ENCODE data around the gene CACHD1.
"Not testable (repeated sequence)": the region's sequence is repeated elsewhere in the genome, so short reads cannot be mapped to it uniquely, and the experiment has no call there.

The CACHD1 gene

GRCh38 chr1:64598100-64598571 is 128.2 kb downstream of the CACHD1 start:
- no peaks in the 10 kb centered on the region for H3K9me3 ChIP-seq (ENCODE audit: control insufficient read depth in 2 of 2, low read length in 2 of 2)
- H3K27me3 ChIP-seq (ENCODE audit: control insufficient read depth in 2 of 2, insufficient read depth in 2 of 2, low read length in 2 of 2) = no peaks in the 10 kb centered on the region
- H3K9ac ChIP-seq (ENCODE audit: low read depth in 1 of 2, low read length in 2 of 2) = no peak overlapping the region
- H3K27ac ChIP-seq (ENCODE audit: low read depth in 2 of 2, low read length in 2 of 2) = no peak overlapping the region
- H3K4me3 ChIP-seq (ENCODE audit: low read length in 2 of 2) = no peak overlapping the region
- no peaks in the 10 kb centered on the region for H3K4me1 ChIP-seq (ENCODE audit: control insufficient read depth in 2 of 2, insufficient read depth in 2 of 2, low read length in 2 of 2)
- no peaks in the 10 kb centered on the region for H3K36me3 ChIP-seq (ENCODE audit: control insufficient read depth in 2 of 2, insufficient read depth in 2 of 2, low read length in 2 of 2)

DNA sequence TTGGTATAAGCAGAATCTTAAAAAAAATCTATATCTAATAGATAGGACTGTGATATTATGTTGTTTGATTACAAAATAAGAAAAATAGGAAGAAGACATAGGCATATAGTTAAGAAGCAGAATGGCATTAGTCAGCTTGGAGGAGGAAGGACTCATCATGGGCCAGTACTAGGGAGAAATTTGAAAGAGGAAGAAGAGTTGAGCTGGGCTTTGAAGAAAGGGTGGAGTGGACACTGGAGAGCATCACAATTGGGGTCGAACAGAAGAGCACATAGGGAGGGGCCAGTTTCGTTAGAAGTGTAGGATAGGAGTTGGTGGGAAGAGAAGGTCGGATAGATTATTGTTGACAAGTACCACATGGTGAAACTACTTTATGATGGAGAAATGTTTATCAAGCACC is 129.3 kb downstream of the CACHD1 start:
- no peaks in the 10 kb centered on the region for H3K27me3 ChIP-seq (ENCODE audit: control insufficient read depth in 2 of 2, insufficient read depth in 2 of 2, low read length in 2 of 2)
- H3K4me1 ChIP-seq (ENCODE audit: control insufficient read depth in 2 of 2, insufficient read depth in 2 of 2, low read length in 2 of 2) = no peaks in the 10 kb centered on the region
- no peak overlapping the region for H3K27ac ChIP-seq (ENCODE audit: low read depth in 2 of 2, low read length in 2 of 2)
- H3K9ac ChIP-seq (ENCODE audit: low read depth in 1 of 2, low read length in 2 of 2) = no peak overlapping the region
- no peak overlapping the region for H3K4me3 ChIP-seq (ENCODE audit: low read length in 2 of 2)
- H3K36me3 ChIP-seq (ENCODE audit: control insufficient read depth in 2 of 2, insufficient read depth in 2 of 2, low read length in 2 of 2) = no peaks in the 10 kb centered on the region
- H3K9me3 ChIP-seq (ENCODE audit: control insufficient read depth in 2 of 2, low read length in 2 of 2) = no peaks in the 10 kb centered on the region

DNA sequence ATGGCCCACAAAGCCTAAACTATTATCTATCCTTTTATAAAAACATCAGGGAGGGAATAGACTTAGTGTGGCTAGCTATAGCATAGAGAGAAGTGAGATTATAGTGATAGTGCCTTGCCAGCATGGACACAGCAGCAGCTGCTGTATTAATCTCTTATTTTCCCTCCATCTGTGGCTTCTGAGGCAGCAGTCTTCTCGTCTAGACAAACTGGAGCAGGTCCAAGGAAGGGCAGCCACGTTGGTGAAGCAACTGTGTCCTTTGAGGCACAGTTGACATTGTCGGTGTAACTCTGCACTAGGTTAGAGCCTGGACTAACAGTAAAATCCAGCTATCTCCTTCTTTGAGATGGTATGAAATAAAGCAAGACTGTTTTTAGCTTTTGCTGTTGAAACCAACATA is 131.3 kb downstream of the CACHD1 start:
- no peak overlapping the region for H3K27ac ChIP-seq (ENCODE audit: low read depth in 2 of 2, low read length in 2 of 2)
- H3K9ac ChIP-seq (ENCODE audit: low read depth in 1 of 2, low read length in 2 of 2) = no peak overlapping the region
- no peak overlapping the region for H3K4me3 ChIP-seq (ENCODE audit: low read length in 2 of 2)
- H3K4me1 ChIP-seq (ENCODE audit: control insufficient read depth in 2 of 2, insufficient read depth in 2 of 2, low read length in 2 of 2) = no peaks in the 10 kb centered on the region
- H3K36me3 ChIP-seq (ENCODE audit: control insufficient read depth in 2 of 2, insufficient read depth in 2 of 2, low read length in 2 of 2) = no peaks in the 10 kb centered on the region
- H3K27me3 ChIP-seq (ENCODE audit: control insufficient read depth in 2 of 2, insufficient read depth in 2 of 2, low read length in 2 of 2) = no peaks in the 10 kb centered on the region
- H3K9me3 ChIP-seq (ENCODE audit: control insufficient read depth in 2 of 2, low read length in 2 of 2) = no peaks in the 10 kb centered on the region

DNA sequence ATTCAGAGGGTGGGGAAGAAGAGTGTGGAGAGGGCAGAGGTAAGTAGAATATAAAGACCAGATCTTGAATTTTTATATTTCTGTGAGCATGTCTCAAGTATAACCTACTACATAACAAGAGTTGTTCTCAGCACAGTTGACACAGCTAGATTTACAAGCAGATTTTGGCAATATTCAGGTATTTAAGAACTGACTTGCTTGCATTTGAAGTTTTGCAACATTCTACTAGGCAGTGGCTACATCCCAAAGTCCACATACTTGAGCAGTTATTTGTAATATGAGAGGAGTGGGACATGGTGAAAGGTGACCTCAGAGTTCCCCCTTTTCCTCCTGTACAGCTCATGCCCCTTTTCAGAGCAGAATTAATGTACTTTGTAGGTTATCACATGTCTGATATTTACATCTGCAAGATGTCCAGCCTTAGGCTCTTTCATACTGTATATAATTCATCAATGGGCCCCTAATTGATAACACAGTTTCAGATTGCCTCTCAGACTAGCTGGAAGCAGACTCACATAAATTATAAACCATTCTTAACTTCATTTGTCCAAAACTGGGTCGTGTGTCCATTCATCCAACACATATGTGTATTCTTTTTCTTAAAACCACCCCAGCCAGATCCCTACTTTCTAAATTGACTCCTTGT is 138.2 kb downstream of the CACHD1 start:
- H3K27ac ChIP-seq (ENCODE audit: low read depth in 2 of 2, low read length in 2 of 2) = no peak overlapping the region
- H3K4me1 ChIP-seq (ENCODE audit: control insufficient read depth in 2 of 2, insufficient read depth in 2 of 2, low read length in 2 of 2) = no peaks in the 10 kb centered on the region
- no peaks in the 10 kb centered on the region for H3K27me3 ChIP-seq (ENCODE audit: control insufficient read depth in 2 of 2, insufficient read depth in 2 of 2, low read length in 2 of 2)
- no peak overlapping the region for H3K4me3 ChIP-seq (ENCODE audit: low read length in 2 of 2)
- H3K9me3 ChIP-seq (ENCODE audit: control insufficient read depth in 2 of 2, low read length in 2 of 2) = no peaks in the 10 kb centered on the region
- no peak overlapping the region for H3K9ac ChIP-seq (ENCODE audit: low read depth in 1 of 2, low read length in 2 of 2)
- no peaks in the 10 kb centered on the region for H3K36me3 ChIP-seq (ENCODE audit: control insufficient read depth in 2 of 2, insufficient read depth in 2 of 2, low read length in 2 of 2)

- H3K36me3 ChIP-seq (ENCODE audit: control insufficient read depth in 2 of 2, insufficient read depth in 2 of 2, low read length in 2 of 2) = no peaks in the 10 kb centered on the region
- H3K27ac ChIP-seq (ENCODE audit: low read depth in 2 of 2, low read length in 2 of 2) = no peak overlapping the region
- no peak overlapping the region for H3K9ac ChIP-seq (ENCODE audit: low read depth in 1 of 2, low read length in 2 of 2)
- no peaks in the 10 kb centered on the region for H3K27me3 ChIP-seq (ENCODE audit: control insufficient read depth in 2 of 2, insufficient read depth in 2 of 2, low read length in 2 of 2)
- no peaks in the 10 kb centered on the region for H3K4me1 ChIP-seq (ENCODE audit: control insufficient read depth in 2 of 2, insufficient read depth in 2 of 2, low read length in 2 of 2)
- no peaks in the 10 kb centered on the region for H3K9me3 ChIP-seq (ENCODE audit: control insufficient read depth in 2 of 2, low read length in 2 of 2)
- no peak overlapping the region for H3K4me3 ChIP-seq (ENCODE audit: low read length in 2 of 2)
These were observed 138.7 kb downstream of the CACHD1 start for GRCh38 chr1:64608651-64609048.

DNA sequence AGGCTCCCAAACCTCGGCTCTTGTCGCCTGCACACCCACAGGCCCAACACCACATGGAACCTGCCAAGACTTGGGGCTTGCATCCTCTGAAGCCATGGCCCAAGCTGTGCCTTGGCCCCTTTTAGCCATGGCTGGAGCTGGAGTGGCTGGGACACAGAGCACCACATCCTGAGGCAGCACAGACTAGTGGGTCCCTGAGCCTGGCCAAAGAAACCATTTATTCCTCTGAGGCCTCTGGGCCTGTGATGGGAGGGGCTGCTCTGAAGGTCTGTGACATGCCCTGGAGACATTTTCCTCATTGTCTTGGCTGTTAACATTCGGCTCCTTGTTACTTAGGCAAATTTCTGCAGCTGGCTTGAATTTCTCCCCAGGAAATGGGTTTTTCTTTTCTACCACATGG is 141.0 kb downstream of the CACHD1 start:
- H3K27ac ChIP-seq (ENCODE audit: low read depth in 2 of 2, low read length in 2 of 2) = not testable (repeated sequence)

GRCh38 chr1:64616039-64616438 is 146.1 kb downstream of the CACHD1 start:
- no peaks in the 10 kb centered on the region for H3K9me3 ChIP-seq (ENCODE audit: control insufficient read depth in 2 of 2, low read length in 2 of 2)
- no peak overlapping the region for H3K4me3 ChIP-seq (ENCODE audit: low read length in 2 of 2)
- H3K36me3 ChIP-seq (ENCODE audit: control insufficient read depth in 2 of 2, insufficient read depth in 2 of 2, low read length in 2 of 2) = no peaks in the 10 kb centered on the region
- H3K4me1 ChIP-seq (ENCODE audit: control insufficient read depth in 2 of 2, insufficient read depth in 2 of 2, low read length in 2 of 2) = no peaks in the 10 kb centered on the region
- no peak overlapping the region for H3K27ac ChIP-seq (ENCODE audit: low read depth in 2 of 2, low read length in 2 of 2)
- H3K27me3 ChIP-seq (ENCODE audit: control insufficient read depth in 2 of 2, insufficient read depth in 2 of 2, low read length in 2 of 2) = no peaks in the 10 kb centered on the region
- no peak overlapping the region for H3K9ac ChIP-seq (ENCODE audit: low read depth in 1 of 2, low read length in 2 of 2)

More for the DNA sequence above, 141.0 kb downstream of the CACHD1 start:
- H3K4me1 ChIP-seq (ENCODE audit: control insufficient read depth in 2 of 2, insufficient read depth in 2 of 2, low read length in 2 of 2); H3K27me3 ChIP-seq (ENCODE audit: control insufficient read depth in 2 of 2, insufficient read depth in 2 of 2, low read length in 2 of 2); H3K36me3 ChIP-seq (ENCODE audit: control insufficient read depth in 2 of 2, insufficient read depth in 2 of 2, low read length in 2 of 2); H3K4me3 ChIP-seq (ENCODE audit: low read length in 2 of 2); H3K9ac ChIP-seq (ENCODE audit: low read depth in 1 of 2, low read length in 2 of 2); H3K9me3 ChIP-seq (ENCODE audit: control insufficient read depth in 2 of 2, low read length in 2 of 2): not testable (repeated sequence)

DNA sequence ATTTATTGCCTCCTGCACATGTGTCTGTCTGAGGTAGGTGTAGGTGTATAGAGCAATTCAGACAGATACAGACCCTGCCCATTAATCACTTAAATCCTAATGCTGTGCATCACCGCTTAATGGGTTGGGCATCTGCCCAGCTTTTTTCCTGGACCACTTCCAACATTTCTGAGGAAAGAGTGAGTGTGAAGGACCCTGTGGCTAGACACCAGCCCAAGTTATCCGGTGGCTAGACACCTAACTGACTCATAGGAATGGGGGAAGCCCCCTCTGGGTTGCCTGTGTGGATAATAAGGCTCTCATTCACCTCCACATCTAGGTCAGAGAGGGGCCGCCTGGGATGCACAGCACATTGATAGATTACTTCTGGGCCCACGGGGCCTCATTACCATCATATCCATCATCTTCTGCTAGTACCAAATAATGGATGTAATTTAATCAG is 153.8 kb downstream of the CACHD1 start:
- no peak overlapping the region for H3K27ac ChIP-seq (ENCODE audit: low read depth in 2 of 2, low read length in 2 of 2)
- no peak overlapping the region for H3K9ac ChIP-seq (ENCODE audit: low read depth in 1 of 2, low read length in 2 of 2)
- H3K9me3 ChIP-seq (ENCODE audit: control insufficient read depth in 2 of 2, low read length in 2 of 2) = no peaks in the 10 kb centered on the region

GRCh38 chr1:64624218-64624713 is 154.3 kb downstream of the CACHD1 start:
- Histone ChIP-seq H3K9ac (ENCODE audit: low read depth in 1 of 2, low read length in 2 of 2) (no peak overlapping the region), H3K27ac (ENCODE audit: low read depth in 2 of 2, low read length in 2 of 2) (no peak overlapping the region), H3K4me3 (ENCODE audit: low read length in 2 of 2) (no peak overlapping the region), H3K4me1 (ENCODE audit: control insufficient read depth in 2 of 2, insufficient read depth in 2 of 2, low read length in 2 of 2) (no peaks in the 10 kb centered on the region), H3K36me3 (ENCODE audit: control insufficient read depth in 2 of 2, insufficient read depth in 2 of 2, low read length in 2 of 2) (no peaks in the 10 kb centered on the region), H3K27me3 (ENCODE audit: control insufficient read depth in 2 of 2, insufficient read depth in 2 of 2, low read length in 2 of 2) (no peaks in the 10 kb centered on the region), H3K9me3 (ENCODE audit: control insufficient read depth in 2 of 2, low read length in 2 of 2) (no peaks in the 10 kb centered on the region)

More for the DNA sequence above, 153.8 kb downstream of the CACHD1 start:
- Histone ChIP-seq H3K36me3 (ENCODE audit: control insufficient read depth in 2 of 2, insufficient read depth in 2 of 2, low read length in 2 of 2) (no peaks in the 10 kb centered on the region), H3K27me3 (ENCODE audit: control insufficient read depth in 2 of 2, insufficient read depth in 2 of 2, low read length in 2 of 2) (no peaks in the 10 kb centered on the region), H3K4me1 (ENCODE audit: control insufficient read depth in 2 of 2, insufficient read depth in 2 of 2, low read length in 2 of 2) (no peaks in the 10 kb centered on the region), H3K4me3 (ENCODE audit: low read length in 2 of 2) (no peak overlapping the region)

GRCh38 chr1:64624808-64625207 is 154.9 kb downstream of the CACHD1 start:
- Histone ChIP-seq H3K9me3 (ENCODE audit: control insufficient read depth in 2 of 2, low read length in 2 of 2) (no peaks in the 10 kb centered on the region), H3K27ac (ENCODE audit: low read depth in 2 of 2, low read length in 2 of 2) (no peak overlapping the region), H3K4me3 (ENCODE audit: low read length in 2 of 2) (no peak overlapping the region), H3K27me3 (ENCODE audit: control insufficient read depth in 2 of 2, insufficient read depth in 2 of 2, low read length in 2 of 2) (no peaks in the 10 kb centered on the region), H3K4me1 (ENCODE audit: control insufficient read depth in 2 of 2, insufficient read depth in 2 of 2, low read length in 2 of 2) (no peaks in the 10 kb centered on the region), H3K36me3 (ENCODE audit: control insufficient read depth in 2 of 2, insufficient read depth in 2 of 2, low read length in 2 of 2) (no peaks in the 10 kb centered on the region), H3K9ac (ENCODE audit: low read depth in 1 of 2, low read length in 2 of 2) (no peak overlapping the region)
